Activated CD8-positive, alpha-beta memory T cell treated with anti-CD3 and anti-CD28 coated beads, Interleukin-2, amount 50 U/mL, for 1 hour (primary cell): ENCODE measurements around the gene YPEL1.
"Not testable (repeated sequence)": the region's sequence is repeated elsewhere in the genome, so short reads cannot be mapped to it uniquely, and the experiment has no call there.

Source experiments
- DNase-seq: peaks from one replicate; pipeline ENCODE4 v3.0.0-alpha.2; 2020; ENCODE audit errors: extremely low read depth

Gene YPEL1

GRCh38 chr22:21699643-21700042 lies 36.0 kb downstream of the YPEL1 start:
- DNase-seq, result no peak

- DNase-seq, result no peak
Observed at GRCh38 chr22:21698430-21699329, 36.9 kb downstream of the YPEL1 start.

DNA sequence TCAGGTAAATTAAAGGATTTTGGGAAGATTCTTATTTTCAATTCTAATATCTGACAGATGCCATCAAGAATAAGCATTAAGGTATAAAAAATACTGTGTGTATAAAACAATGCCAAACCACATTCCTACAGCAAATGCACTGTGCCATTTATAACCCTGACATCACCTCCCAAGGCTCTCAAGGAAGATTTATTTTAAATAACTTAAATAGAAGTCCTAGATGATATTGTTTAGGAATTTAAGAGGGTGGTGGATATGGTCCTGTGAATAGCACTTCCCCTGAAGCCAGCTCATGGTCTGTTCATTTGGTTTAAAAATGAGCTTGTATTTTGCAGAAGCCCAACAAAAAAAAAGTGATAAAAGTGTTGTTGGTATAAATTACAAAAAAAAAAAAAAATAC lies 37.7 kb downstream of the YPEL1 start:
- DNase-seq, result no peak

DNA sequence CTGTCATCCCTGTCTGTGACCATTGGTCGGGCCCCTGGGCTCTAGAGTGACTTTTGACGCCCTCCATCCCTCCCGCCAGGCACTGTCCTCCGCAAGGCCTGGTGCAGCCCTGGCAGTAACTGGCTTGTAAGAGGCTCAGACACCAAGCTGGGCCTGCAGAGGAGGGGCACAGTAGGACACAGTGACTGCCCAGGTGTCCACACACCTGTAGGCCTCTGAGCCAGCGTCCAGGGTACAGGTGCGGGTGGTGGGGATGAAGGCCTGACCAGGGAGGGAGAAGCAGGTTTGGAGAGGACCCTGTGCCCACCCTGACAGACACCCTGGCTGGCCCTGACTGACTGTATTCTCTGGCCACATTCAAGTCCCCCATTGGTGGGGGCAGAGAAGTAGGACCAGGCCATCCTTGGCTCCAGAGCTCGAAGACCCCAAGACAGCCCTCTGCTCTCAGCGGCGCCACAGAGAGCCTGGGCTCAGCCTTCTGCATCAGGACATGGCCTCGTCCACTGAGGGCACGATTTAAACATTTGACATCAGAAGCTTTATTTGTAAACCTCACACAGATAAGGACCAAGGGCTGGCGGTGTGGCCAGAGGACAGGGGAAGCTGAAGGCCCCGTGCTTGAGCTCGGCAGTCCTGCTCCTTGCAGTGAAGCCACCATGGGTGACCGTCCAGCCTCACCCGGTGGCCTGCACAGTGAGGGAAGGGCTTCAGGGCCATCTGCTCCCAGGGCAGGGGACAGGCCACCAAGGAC lies 38.4 kb downstream of the YPEL1 start:
- no peak for DNase-seq

GRCh38 chr22:21696115-21696514 lies 39.5 kb downstream of the YPEL1 start:
- no peak for DNase-seq

GRCh38 chr22:21695430-21696085 lies 40.0 kb downstream of the YPEL1 start:
- DNase-seq, result no peak

- DNase-seq, result no peak
Observed at GRCh38 chr22:21694795-21695429, 40.7 kb downstream of the YPEL1 start.

DNA sequence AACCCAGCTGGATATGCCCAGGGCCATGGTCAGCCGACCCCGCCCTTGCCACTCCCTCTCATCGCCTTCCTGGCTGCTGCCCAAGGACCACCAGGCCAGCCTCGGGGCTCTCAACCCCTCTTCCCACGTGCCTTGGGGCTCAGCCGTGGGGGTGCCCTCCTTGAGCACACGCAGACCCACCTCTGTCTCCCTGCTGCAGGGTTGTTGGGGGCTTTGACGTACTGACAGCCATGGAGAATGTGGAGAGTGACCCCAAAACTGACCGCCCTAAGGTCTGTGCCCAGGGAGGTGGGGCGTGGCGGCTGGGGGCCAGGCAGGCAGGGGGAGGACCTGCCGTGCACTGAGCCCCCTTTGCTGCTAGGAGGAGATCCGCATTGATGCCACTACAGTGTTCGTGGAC lies 41.2 kb downstream of the YPEL1 start:
- DNase-seq, result no peak

GRCh38 chr22:21693999-21694341 lies 41.6 kb downstream of the YPEL1 start:
- DNase-seq, result no peak

GRCh38 chr22:21693333-21693998 lies 42.1 kb downstream of the YPEL1 start:
- no peak for DNase-seq

- not testable (repeated sequence) for DNase-seq
Observed at GRCh38 chr22:21692856-21693255, 42.7 kb downstream of the YPEL1 start.

GRCh38 chr22:21691816-21692215 lies 43.8 kb downstream of the YPEL1 start:
- DNase-seq, result no peak

GRCh38 chr22:21690401-21690801 lies 45.2 kb downstream of the YPEL1 start:
- no peak for DNase-seq

DNA sequence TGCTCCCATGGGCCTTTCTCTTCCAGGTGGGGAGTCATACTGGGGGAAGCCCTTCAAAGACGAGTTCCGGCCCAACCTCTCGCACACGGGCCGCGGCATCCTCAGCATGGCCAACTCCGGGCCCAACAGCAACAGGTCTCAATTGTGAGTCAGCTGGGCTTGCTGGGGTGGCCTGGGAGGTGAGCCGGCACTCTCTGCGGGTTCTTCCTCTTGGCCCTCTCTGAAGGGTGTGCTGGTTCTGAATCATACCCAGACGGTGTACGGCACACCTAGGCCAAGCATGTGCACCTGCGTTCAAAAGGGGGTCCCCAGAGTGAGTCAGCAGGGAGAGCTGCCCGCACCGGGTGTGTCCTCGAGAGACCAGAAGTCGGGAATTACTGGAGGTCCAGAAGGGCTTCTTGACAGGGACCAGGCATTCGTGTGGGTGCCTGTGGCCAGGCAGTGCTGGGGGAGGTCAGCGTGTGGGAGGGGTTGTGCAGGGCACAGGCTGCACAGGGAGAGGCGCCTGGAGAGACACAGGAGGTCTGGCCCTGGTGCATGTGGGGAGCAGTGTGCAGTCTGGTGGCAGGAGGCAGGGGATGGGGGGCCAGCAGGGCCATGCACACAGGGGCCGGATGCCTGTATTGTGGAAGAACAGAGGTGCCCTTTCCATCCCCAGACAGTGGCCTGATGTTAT lies 46.8 kb downstream of the YPEL1 start:
- DNase-seq, result no peak

DNA sequence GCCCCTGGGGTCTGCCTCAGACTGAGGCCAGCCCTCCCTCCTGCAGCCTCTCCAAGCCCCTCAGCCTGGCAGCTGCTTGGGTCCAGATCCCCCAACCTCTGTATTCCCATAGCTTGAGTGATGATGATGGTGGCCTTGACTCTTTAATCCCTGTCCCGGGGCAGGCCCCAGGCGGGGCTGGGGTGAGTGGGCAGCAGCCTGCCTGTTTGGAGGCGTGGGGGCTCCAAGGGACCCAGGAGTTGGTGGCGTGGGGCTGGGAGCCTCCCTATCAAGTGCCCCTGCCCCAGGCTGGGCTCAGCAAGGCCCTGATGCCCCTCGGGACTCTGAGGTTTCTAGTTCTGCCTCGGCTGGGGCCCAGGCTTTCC lies 47.3 kb downstream of the YPEL1 start:
- no peak for DNase-seq

GRCh38 chr22:21687685-21688259 lies 47.8 kb downstream of the YPEL1 start:
- DNase-seq, result no peak

GRCh38 chr22:21686634-21687393 lies 48.8 kb downstream of the YPEL1 start:
- DNase-seq, result no peak

GRCh38 chr22:21686193-21686608 lies 49.4 kb downstream of the YPEL1 start:
- DNase-seq, result no peak

GRCh38 chr22:21685164-21685513 lies 50.5 kb downstream of the YPEL1 start:
- no peak for DNase-seq
